ENCODE data around the gene MAGEA6. TPM values are rescaled to one million over a fixed set of nuclear protein-coding genes. Genes with fewer than 3 reads are reported as not detected.
"Not testable (repeated sequence)": the region's sequence is repeated elsewhere in the genome, so short reads cannot be mapped to it uniquely, and the experiment has no call there.

Gene MAGEA6
- total RNA-seq, 1 donor from 2014 or later: not detected

- no peak for ATAC-seq (ENCODE audit: poor library complexity)
- no peak for DNase-seq
- intact Hi-C loops (cut with DNase I): no loop called here
Measured at GRCh38 chrX:152735860-152736511, 33.5 kb downstream of the MAGEA6 start.

DNA sequence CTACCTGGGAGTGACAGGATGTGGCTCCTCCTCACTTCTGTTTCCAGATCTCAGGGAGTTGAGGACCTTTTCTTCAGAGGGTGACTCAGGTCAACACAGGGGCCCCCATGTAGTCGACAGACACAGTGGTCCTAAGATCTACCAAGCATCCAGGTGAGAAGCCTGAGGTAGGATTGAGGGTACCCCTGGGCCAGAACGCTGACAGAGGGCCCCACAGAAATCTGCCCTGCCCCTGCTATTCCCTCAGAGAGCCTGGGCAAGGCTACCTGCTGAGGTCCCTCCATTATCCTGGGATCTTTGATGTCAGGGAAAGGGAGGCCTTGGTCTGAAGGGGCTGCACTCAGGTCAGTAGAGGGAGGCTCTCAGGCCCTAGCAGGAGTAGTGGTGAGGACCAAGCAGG, 34.4 kb downstream of the MAGEA6 start:
- no peak for DNase-seq
- intact Hi-C loops (cut with DNase I): no loop called here
- no peak for ATAC-seq (ENCODE audit: poor library complexity)

DNA sequence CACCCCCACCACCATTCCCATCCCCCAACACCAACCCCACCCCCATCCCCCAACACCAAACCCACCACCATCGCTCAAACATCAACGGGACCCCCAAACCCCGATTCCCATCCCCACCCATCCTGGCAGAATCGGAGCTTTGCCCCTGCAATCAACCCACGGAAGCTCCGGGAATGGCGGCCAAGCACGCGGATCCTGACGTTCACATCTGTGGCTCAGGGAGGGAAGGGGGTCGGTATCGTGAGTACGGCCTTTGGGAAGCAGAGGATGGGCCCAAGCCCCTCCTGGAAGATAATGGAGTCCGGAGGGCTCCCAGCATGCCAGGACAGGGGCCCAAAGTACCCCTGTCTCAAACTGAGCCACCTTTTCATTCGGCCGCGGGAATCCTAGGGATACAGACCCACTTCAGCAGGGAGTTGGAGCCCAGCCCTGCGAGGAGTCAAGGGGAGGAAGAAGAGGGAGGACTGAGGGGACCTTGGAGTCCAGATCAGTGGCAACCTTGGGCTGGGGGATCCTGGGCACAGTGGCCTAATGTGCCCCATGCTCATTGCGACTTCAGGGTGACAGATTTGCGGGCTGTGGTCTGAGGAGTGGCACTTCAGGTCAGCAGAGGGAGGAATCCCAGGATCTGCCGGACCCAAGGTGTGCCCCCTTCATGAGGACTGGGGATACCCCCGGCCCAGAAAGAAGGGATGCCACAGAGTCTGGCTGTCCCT, 35.2 kb downstream of the MAGEA6 start:
- ATAC-seq (ENCODE audit: poor library complexity); intact Hi-C loops (cut with DNase I); DNase-seq: not testable (repeated sequence)

DNA sequence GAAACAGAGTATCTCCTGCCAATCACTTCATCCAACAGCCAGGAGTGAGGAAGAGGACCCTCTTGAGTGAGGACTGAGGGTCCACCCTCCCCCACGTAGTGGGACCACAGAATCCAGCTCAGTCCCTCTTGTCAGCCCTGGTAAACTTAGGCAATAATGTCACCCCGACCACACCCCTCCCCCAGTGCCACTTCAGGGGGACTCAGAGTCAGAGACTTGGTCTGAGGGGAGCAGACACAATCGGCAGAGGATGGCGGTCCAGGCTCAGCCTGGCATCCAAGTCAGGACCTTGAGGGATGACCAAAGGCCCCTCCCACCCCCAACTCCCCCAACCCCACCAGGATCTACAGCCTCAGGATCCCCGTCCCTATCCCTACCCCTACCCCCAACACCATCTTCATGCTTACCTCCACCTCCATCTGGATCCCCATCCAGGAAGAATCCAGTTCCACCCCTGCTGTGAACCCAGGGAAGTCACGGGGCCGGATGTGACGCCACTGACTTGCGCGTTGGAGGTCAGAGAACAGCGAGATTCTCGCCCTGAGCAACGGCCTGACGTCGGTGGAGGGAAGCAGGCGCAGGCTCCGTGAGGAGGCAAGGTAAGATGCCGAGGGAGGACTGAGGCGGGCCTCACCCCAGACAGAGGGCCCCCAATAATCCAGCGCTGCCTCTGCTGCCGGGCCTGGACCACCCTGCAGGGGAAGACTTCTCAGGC, 36.1 kb downstream of the MAGEA6 start, which contains the start of the genes CSAG1 and MAGEA12:
Gene CSAG1, minus strand, starts transcription at position 461 of the 715 bp plus-strand sequence. CDS start 1,261 bp downstream, outside the sequence.
Gene MAGEA12, plus strand, starts transcription at position 497 of the 715 bp plus-strand sequence. CDS start 2,405 bp downstream, outside the sequence.
- no peak for DNase-seq
- intact Hi-C loops (cut with DNase I): no loop called here
- no peak for ATAC-seq (ENCODE audit: poor library complexity)

DNA sequence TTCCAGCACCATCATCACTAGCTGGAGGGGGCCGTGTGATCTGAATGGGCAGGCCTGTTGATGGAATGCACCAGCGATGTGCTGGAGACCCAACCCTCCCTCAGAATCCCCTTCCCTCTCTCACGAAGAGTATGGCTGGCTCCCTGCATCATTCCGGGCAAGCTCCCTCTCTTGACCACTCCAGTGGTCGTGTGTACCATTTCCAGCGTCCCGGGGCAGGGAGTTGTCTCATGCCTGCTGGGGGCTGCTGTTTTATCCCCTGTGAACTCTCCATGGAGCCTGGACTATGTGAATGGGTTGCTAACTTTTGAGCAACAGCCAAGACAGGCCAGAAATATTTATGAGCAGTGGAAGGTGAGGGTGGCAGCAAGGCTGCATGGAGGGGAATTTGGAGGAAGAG, 44.1 kb downstream of the MAGEA6 start:
- intact Hi-C loops (cut with DNase I): no loop called here
- DNase-seq (no peak), ATAC-seq (ENCODE audit: poor library complexity) (no peak)

Other genes starting within 250 kb of the MAGEA6 start
- gene GABRQ, start 131.8 kb downstream of the MAGEA6 start, total RNA-seq: not detected
- not detected for gene MAGEA3, start 70.9 kb downstream of the MAGEA6 start, total RNA-seq
- gene CSAG2, start 60.4 kb downstream of the MAGEA6 start, total RNA-seq: not detected
- gene MAGEA2B, start 55.1 kb downstream of the MAGEA6 start, total RNA-seq: not detected
- not detected for gene CSAG1, start 36.0 kb downstream of the MAGEA6 start, total RNA-seq
- gene MAGEA12, start 35.9 kb downstream of the MAGEA6 start, total RNA-seq: not detected
- gene MAGEA2, start 15.8 kb downstream of the MAGEA6 start, total RNA-seq: not detected
- not detected for gene CSAG3, start 10.5 kb downstream of the MAGEA6 start, total RNA-seq
- gene CETN2, start 61.1 kb upstream of the MAGEA6 start, total RNA-seq: 24.5 TPM
- gene NSDHL, start 61.4 kb upstream of the MAGEA6 start, total RNA-seq: 19.0 TPM
- gene ZNF185, start 128.4 kb upstream of the MAGEA6 start, total RNA-seq: 1.6 TPM
- gene PNMA5, start 224.4 kb upstream of the MAGEA6 start, total RNA-seq: not detected